Ishikawa (cell line): ENCODE measurements around the gene TASP1.

ENCODE experiments used
- CEBPB ChIP-seq: IDR thresholded peaks from 2 replicates; pipeline ENCODE4 v1.6.1; 2012
- CREB1 ChIP-seq: IDR thresholded peaks from 2 replicates; pipeline ENCODE4 v1.6.1; 2012; ENCODE audit warnings: low read depth
- EGR1 ChIP-seq: IDR thresholded peaks from 2 replicates; pipeline ENCODE4 v1.6.1; 2012
- EP300 ChIP-seq: IDR thresholded peaks from 2 replicates; pipeline ENCODE4 v1.6.1; 2012; ENCODE audit warnings: borderline replicate concordance
- FOXM1 ChIP-seq: IDR thresholded peaks from 2 replicates; pipeline ENCODE4 v1.6.1; 2012; ENCODE audit warnings: low read depth, borderline replicate concordance
- NFIC ChIP-seq: IDR thresholded peaks from 2 replicates; pipeline ENCODE4 v1.6.1; 2012
- RAD21 ChIP-seq: IDR thresholded peaks from 2 replicates; pipeline ENCODE4 v1.6.1; 2012; ENCODE audit warnings: low read depth
- REST ChIP-seq: IDR thresholded peaks from 2 replicates; pipeline ENCODE4 v1.6.1; 2012; ENCODE audit warnings: low read depth, mild to moderate bottlenecking
- TAF1 ChIP-seq: IDR thresholded peaks from 2 replicates; pipeline ENCODE4 v1.6.1; 2012; ENCODE audit warnings: low read depth, mild to moderate bottlenecking
- TCF12 ChIP-seq: IDR thresholded peaks from 2 replicates; pipeline ENCODE4 v1.6.1; 2012; ENCODE audit warnings: low read depth
- TEAD4 ChIP-seq: IDR thresholded peaks from 2 replicates; pipeline ENCODE4 v1.6.1; 2012
- USF1 ChIP-seq: IDR thresholded peaks from 2 replicates; pipeline ENCODE4 v1.6.1; 2012
- YY1 ChIP-seq: IDR thresholded peaks from 2 replicates; pipeline ENCODE4 v1.6.1; 2012; ENCODE audit warnings: low read depth
- ZBTB7A ChIP-seq: IDR thresholded peaks from 2 replicates; pipeline ENCODE4 v1.6.1; 2012; ENCODE audit warnings: low read depth
- TF ChIP-seq, protein P1 (sequence below): IDR thresholded peaks from 2 replicates; pipeline ENCODE4 v1.6.1; 2012

The TASP1 gene

GRCh38 chr20:13412806-13413445, 225.8 kb downstream of the TASP1 start:
- TF ChIP-seq ZBTB7A: no peak
- no peak for TF ChIP-seq TAF1

DNA sequence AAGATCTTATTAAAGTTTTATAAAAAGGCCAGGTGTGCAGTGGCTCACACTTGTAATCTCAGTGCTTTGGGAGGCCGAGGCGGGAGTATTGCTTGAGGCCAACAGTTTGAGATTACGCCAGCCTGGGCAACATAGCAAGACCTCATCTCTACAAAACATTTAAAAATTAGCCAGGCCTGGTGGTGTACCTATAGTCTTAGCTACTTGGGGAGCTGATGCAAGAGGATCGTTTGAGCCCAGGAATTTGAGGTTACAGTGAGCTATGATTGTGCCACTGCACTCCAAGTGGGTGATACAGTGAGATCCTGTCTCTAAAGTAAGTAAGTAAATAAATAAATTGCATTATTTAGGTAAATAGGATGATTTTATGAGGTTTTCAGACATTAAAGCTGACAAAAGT, 234.4 kb downstream of the TASP1 start:
- TF ChIP-seq TCF12: no peak
- TF ChIP-seq, protein P1, sequence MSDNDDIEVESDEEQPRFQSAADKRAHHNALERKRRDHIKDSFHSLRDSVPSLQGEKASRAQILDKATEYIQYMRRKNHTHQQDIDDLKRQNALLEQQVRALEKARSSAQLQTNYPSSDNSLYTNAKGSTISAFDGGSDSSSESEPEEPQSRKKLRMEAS: no peak
- TF ChIP-seq TAF1: no peak
- TF ChIP-seq NFIC: no peak
- no peak for TF ChIP-seq ZBTB7A

GRCh38 chr20:13403453-13403852, 235.3 kb downstream of the TASP1 start:
- TF ChIP-seq ZBTB7A: no peak
- TF ChIP-seq TAF1: no peak
- no peak for TF ChIP-seq EP300
- no peak for TF ChIP-seq EGR1
- no peak for TF ChIP-seq USF1
- TF ChIP-seq FOXM1: no peak
- TF ChIP-seq REST: no peak
- no peak for TF ChIP-seq NFIC
- TF ChIP-seq CEBPB: no peak
- TF ChIP-seq TEAD4: no peak
- no peak for TF ChIP-seq TCF12
- TF ChIP-seq, protein P1: no peak
- TF ChIP-seq YY1: no peak
- no peak for TF ChIP-seq CREB1
- TF ChIP-seq RAD21: no peak

DNA sequence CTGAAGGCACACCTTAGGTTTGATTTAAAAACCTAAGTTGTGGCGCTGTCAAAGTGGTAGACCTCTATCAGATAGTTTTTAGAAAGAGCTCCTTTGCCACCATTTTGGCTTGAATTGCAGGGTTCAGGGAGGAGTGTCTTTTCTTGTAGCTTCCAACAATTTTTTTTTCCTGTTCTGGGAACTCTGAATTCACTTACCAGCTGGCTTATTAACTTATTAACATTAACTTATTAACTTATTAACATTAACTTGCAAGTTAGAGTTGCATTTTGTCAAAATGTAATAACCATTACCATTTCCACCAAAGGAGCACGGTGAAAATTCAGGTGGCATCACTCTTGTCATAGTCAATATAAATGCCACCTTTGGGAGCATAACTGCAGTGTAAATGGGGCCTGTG, 235.7 kb downstream of the TASP1 start:
- TF ChIP-seq TEAD4: no peak
- no peak for TF ChIP-seq TCF12
- TF ChIP-seq CREB1: no peak
- TF ChIP-seq USF1: no peak
- TF ChIP-seq, protein P1: no peak
- TF ChIP-seq REST: no peak
- TF ChIP-seq EGR1: no peak
- TF ChIP-seq RAD21: no peak
- TF ChIP-seq CEBPB: no peak
- no peak for TF ChIP-seq TAF1

DNA sequence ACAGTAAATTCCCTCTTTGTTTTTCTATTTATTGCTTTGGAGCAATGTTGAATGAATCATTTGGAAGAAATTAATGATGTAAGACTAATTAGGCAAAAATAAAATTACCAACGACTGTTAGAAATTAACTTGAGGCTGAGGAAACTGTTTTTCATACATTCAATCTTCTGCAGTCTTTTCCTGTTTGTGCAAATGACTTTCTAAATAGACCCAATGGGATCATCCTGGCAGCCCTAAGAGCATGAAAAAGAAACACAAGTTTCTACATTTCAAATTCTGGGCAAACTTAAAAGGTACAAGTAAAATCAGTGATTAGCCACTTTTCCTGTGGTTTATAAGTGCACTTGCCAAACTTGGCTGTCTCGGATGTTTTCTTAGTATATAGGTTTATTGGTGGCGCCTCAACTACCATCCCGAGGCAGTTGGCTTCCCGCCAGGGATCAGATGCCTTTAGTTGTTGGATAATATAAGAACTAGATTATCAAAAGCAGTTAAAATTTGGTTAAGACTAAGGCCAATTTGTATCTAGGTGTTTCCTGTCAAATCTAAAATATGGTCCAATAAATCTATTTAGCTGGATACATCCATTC, 236.5 kb downstream of the TASP1 start:
- TF ChIP-seq USF1 (no peak), CEBPB (no peak), TEAD4 (no peak), CREB1 (no peak), RAD21 (no peak), FOXM1 (no peak), EGR1 (no peak), TCF12 (no peak), NFIC (no peak), ZBTB7A (no peak), EP300 (no peak), REST (no peak), TAF1 (no peak)
- TF ChIP-seq, protein P1: no peak
